NCI-H524 treated with DMSO at 0.1 percent for 48 hours (cell line): ENCODE data around the gene BTBD16.

Experiments used
- DNase-seq: peaks from one replicate; lab custom pipeline; 2025; lab: John Stamatoyannopoulos, UW

BTBD16 gene

GRCh38 chr10:122273966-122274545 lies 3.0 kb downstream of the BTBD16 start:
- DNase-seq = no peak

- DNase-seq = no peak
Observed at GRCh38 chr10:122276611-122277208, 5.6 kb downstream of the BTBD16 start.

- no peak for DNase-seq
Observed at GRCh38 chr10:122277526-122278136, 6.5 kb downstream of the BTBD16 start.

GRCh38 chr10:122279725-122280141 lies 8.6 kb downstream of the BTBD16 start:
- DNase-seq = no peak

- no peak for DNase-seq
Observed at GRCh38 chr10:122280156-122280555, 9.1 kb downstream of the BTBD16 start.

GRCh38 chr10:122281018-122281626 lies 10.0 kb downstream of the BTBD16 start:
- no peak for DNase-seq

- DNase-seq = no peak
Observed at GRCh38 chr10:122281751-122282150, 10.7 kb downstream of the BTBD16 start.

- no peak for DNase-seq
Observed at GRCh38 chr10:122282253-122282671, 11.2 kb downstream of the BTBD16 start.

- DNase-seq = no peak
Observed at GRCh38 chr10:122282909-122283308, 11.8 kb downstream of the BTBD16 start.

- DNase-seq = no peak
Observed at GRCh38 chr10:122285506-122286444, 14.7 kb downstream of the BTBD16 start.

GRCh38 chr10:122286867-122287266 lies 15.8 kb downstream of the BTBD16 start:
- DNase-seq = no peak

- DNase-seq = no peak
Observed at GRCh38 chr10:122287570-122287969, 16.5 kb downstream of the BTBD16 start.

GRCh38 chr10:122288262-122288661 lies 17.2 kb downstream of the BTBD16 start:
- DNase-seq = no peak

- DNase-seq = no peak
Observed at GRCh38 chr10:122288917-122289316, 17.8 kb downstream of the BTBD16 start.

- no peak for DNase-seq
Observed at GRCh38 chr10:122290334-122290733, 19.2 kb downstream of the BTBD16 start.

- DNase-seq = no peak
Observed at GRCh38 chr10:122290833-122291532, 19.9 kb downstream of the BTBD16 start.

GRCh38 chr10:122291739-122292138 lies 20.6 kb downstream of the BTBD16 start:
- no peak for DNase-seq

- DNase-seq = no peak
Observed at GRCh38 chr10:122292376-122292775, 21.3 kb downstream of the BTBD16 start.

GRCh38 chr10:122293156-122293960 lies 22.3 kb downstream of the BTBD16 start:
- DNase-seq = no peak

- DNase-seq = no peak
Observed at GRCh38 chr10:122293961-122294380, 22.9 kb downstream of the BTBD16 start.
